Suprapubic skin (tissue), 4 donors: ENCODE measurements around the gene RAP1GDS1. TPM values are rescaled to one million over a fixed set of nuclear protein-coding genes. Genes with fewer than 3 reads are reported as not detected.

ENCODE experiments used
- DNase-seq, 2 donors: peaks; one replicate each; pipeline ENCODE4 v3.0.0-alpha.2; 2019; ENCODE audit warnings: low spot score in 2 of 2
- H3K27ac ChIP-seq: fragments of 200-600 bp; sonication (generic); one replicate; pipeline ENCODE4 v1.5.1; 2019
- H3K27me3 ChIP-seq: fragments of 200-600 bp; sonication (generic); one replicate; pipeline ENCODE4 v1.5.1; 2019
- H3K36me3 ChIP-seq: fragments of 200-600 bp; sonication (generic); one replicate; pipeline ENCODE4 v1.5.1; 2019
- H3K4me1 ChIP-seq: fragments of 200-600 bp; sonication (generic); one replicate; pipeline ENCODE4 v1.5.1; 2019
- H3K4me3 ChIP-seq: fragments of 200-600 bp; sonication (generic); one replicate; pipeline ENCODE4 v1.5.1; 2019; ENCODE audit warnings: mild to moderate bottlenecking
- H3K9me3 ChIP-seq: fragments of 200-600 bp; sonication (generic); one replicate; pipeline ENCODE4 v1.5.1; 2019
- CTCF ChIP-seq, 2 donors: fragments of 200-600 bp in 1 of 2; fragments of 450-650 bp in 1 of 2; sonication (generic) in 1 of 2; IDR thresholded peaks; one replicate each; pipeline ENCODE4 v1.5.1; 2016 to 2019; ENCODE audit warnings: antibody characterized with exemption in 2 of 2, mild to moderate bottlenecking in 1 of 2, moderate library complexity in 1 of 2
- EP300 ChIP-seq: sonication (generic); formaldehyde crosslinking; IDR thresholded peaks from one replicate; pipeline ENCODE4 v1.6.1; 2017; ENCODE audit warnings: antibody characterized with exemption
- POLR2A ChIP-seq, 2 donors: fragments of 450-650 bp; IDR thresholded peaks; one replicate each; pipeline ENCODE4 v1.6.1; 2017; ENCODE audit warnings: antibody characterized with exemption in 2 of 2, mild to moderate bottlenecking in 2 of 2, moderate library complexity in 2 of 2
- POLR2AphosphoS5 ChIP-seq, 3 donors: sonication (generic); formaldehyde crosslinking; IDR thresholded peaks; one replicate each; pipeline ENCODE4 v1.6.1; 2017; ENCODE audit warnings: antibody characterized with exemption in 3 of 3
- WGBS: methylation state at CpG from one replicate; pipeline ENCODE4 v1.1.5; 2018; 5-methylcytosine and 5-hydroxymethylcytosine counted together
- total RNA-seq, 4 donors: library from RNA; depleted of rRNA; stranded (reverse); fragments of >200 nt; gene quantifications; one replicate each; pipeline ENCODE4 v1.1.0, GENCODE V29; 2016

Gene RAP1GDS1
- total RNA-seq, 4 donors from 2014 or later, result 17.8 to 28.6 (median 27.1) TPM

- Histone ChIP-seq H3K27me3 (no peaks in the 10 kb centered on the region), H3K36me3 (no peaks in the 10 kb centered on the region), H3K9me3 (no peaks in the 10 kb centered on the region), H3K4me1 (no peaks in the 10 kb centered on the region), H3K27ac (no peak overlapping the region), H3K4me3 (no peak overlapping the region)
- no peak for DNase-seq
- 91% methylated on average over 7 of the region's 7 CpGs for WGBS
- TF ChIP-seq POLR2A (IDR thresholded peaks at IDR 0.05) (no peak), CTCF (IDR thresholded peaks at IDR 0.05) (no peak), POLR2AphosphoS5 (IDR thresholded peaks at IDR 0.05) (no peak), EP300 (no peak)
Measured at GRCh38 chr4:98485816-98486345, 224.7 kb downstream of the RAP1GDS1 start.

- no peak for DNase-seq
- Histone ChIP-seq H3K4me3 (no peak overlapping the region), H3K27ac (no peak overlapping the region), H3K9me3 (no peaks in the 10 kb centered on the region), H3K36me3 (no peaks in the 10 kb centered on the region), H3K4me1 (peaks cover 5% of the 10 kb centered on the region), H3K27me3 (no peaks in the 10 kb centered on the region)
- TF ChIP-seq EP300 (no peak), POLR2AphosphoS5 (IDR thresholded peaks at IDR 0.05) (no peak), CTCF (IDR thresholded peaks at IDR 0.05) (no peak), POLR2A (IDR thresholded peaks at IDR 0.05) (no peak)
- WGBS, result 84% methylated on average over 3 of the region's 3 CpGs
Measured at GRCh38 chr4:98490251-98490650, 229.1 kb downstream of the RAP1GDS1 start.

GRCh38 chr4:98491899-98492559 lies 230.8 kb downstream of the RAP1GDS1 start:
- peaks cover 5% of the 10 kb centered on the region for H3K4me1 ChIP-seq
- DNase-seq, result no peak
- no peaks in the 10 kb centered on the region for H3K27me3 ChIP-seq
- 71% methylated on average over 7 of the region's 7 CpGs for WGBS
- TF ChIP-seq POLR2A (IDR thresholded peaks at IDR 0.05), result no peak
- TF ChIP-seq EP300, result no peak
- TF ChIP-seq POLR2AphosphoS5 (IDR thresholded peaks at IDR 0.05), result no peak
- no peak for TF ChIP-seq CTCF (IDR thresholded peaks at IDR 0.05)
- H3K27ac ChIP-seq, result no peak overlapping the region
- H3K36me3 ChIP-seq, result no peaks in the 10 kb centered on the region
- no peaks in the 10 kb centered on the region for H3K9me3 ChIP-seq
- no peak overlapping the region for H3K4me3 ChIP-seq

DNA sequence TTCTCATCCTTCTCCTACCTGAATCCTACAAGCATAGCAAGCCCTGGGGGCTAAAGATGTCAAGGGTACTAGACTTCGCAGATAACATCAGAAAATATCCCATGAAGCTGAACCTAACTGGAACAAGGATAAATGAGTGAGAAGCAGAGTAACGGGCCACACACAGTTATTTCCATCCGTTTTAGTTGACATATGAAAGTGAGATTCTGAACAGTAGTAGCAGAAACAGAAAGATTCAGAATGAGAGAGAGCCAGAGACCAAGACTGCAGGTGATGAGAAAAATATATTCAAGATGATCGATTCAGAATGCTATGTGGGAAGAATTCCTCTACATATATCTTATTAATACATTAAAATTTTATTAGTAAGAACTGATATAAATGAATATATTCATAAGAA lies 232.1 kb downstream of the RAP1GDS1 start:
- Histone ChIP-seq H3K4me1 (peaks cover 5% of the 10 kb centered on the region), H3K27me3 (no peaks in the 10 kb centered on the region), H3K27ac (no peak overlapping the region), H3K4me3 (no peak overlapping the region), H3K36me3 (no peaks in the 10 kb centered on the region), H3K9me3 (no peaks in the 10 kb centered on the region)
- TF ChIP-seq POLR2A (IDR thresholded peaks at IDR 0.05) (no peak), EP300 (no peak), POLR2AphosphoS5 (IDR thresholded peaks at IDR 0.05) (no peak), CTCF (IDR thresholded peaks at IDR 0.05) (no peak)
- no peak for DNase-seq
- WGBS, result 68% methylated on average over 4 of the region's 4 CpGs

Other genes starting within 250 kb of the RAP1GDS1 start
- 1 to 10 TPM in 2 of 4 donors, under 1 TPM in 1, not detected in 1; 0.26 to 2.5 (median 2.0) TPM for gene STPG2, start 117.9 kb upstream of the RAP1GDS1 start, total RNA-seq